H9 (cell line): ENCODE results near the gene GZMH. TPM values are rescaled to one million over a fixed set of nuclear protein-coding genes. Genes with fewer than 3 reads are reported as not detected.

Experiments used
- DNase-seq: peaks from one replicate; pipeline ENCODE4 v3.0.0-alpha.2; 2017
- H2AFZ ChIP-seq: one replicate; pipeline ENCODE4 v1.6.1; 2013; ENCODE audit warnings: mild to moderate bottlenecking, low read length, control low read depth, moderate library complexity
- H2AK5ac ChIP-seq: 2 replicates; pipeline ENCODE4 v1.6.1; 2013; ENCODE audit warnings: low read length, control low read depth, mixed read lengths; ENCODE audit not compliant: insufficient read length
- H2BK120ac ChIP-seq: one replicate; pipeline ENCODE4 v1.6.1; 2013; ENCODE audit warnings: low read depth, mild to moderate bottlenecking, low read length, control low read depth, inconsistent platforms; ENCODE audit not compliant: poor library complexity, severe bottlenecking
- H2BK12ac ChIP-seq: 2 replicates; pipeline ENCODE4 v1.6.1; 2013; ENCODE audit warnings: low read length, control low read depth, mixed read lengths, low read depth; ENCODE audit not compliant: insufficient read length
- H2BK15ac ChIP-seq: 2 replicates; pipeline ENCODE4 v1.6.1; 2013; ENCODE audit warnings: low read depth, low read length, control low read depth
- H2BK20ac ChIP-seq: one replicate; pipeline ENCODE4 v1.6.1; 2013; ENCODE audit warnings: low read depth, mild to moderate bottlenecking, low read length, control low read depth, inconsistent platforms; ENCODE audit not compliant: poor library complexity, severe bottlenecking
- H2BK5ac ChIP-seq: 2 replicates; pipeline ENCODE4 v1.6.1; 2013; ENCODE audit warnings: low read length, control low read depth, mixed read lengths; ENCODE audit not compliant: insufficient read length
- H3K14ac ChIP-seq: 2 replicates; pipeline ENCODE4 v1.6.1; 2013; ENCODE audit warnings: low read length, control low read depth; ENCODE audit not compliant: insufficient read depth
- H3K18ac ChIP-seq: 2 replicates; pipeline ENCODE4 v1.6.1; 2013; ENCODE audit warnings: low read depth, mild to moderate bottlenecking, mixed read lengths, low read length, control low read depth; ENCODE audit not compliant: insufficient read length
- H3K23ac ChIP-seq: 2 replicates; pipeline ENCODE4 v1.6.1; 2013; ENCODE audit warnings: low read length, control low read depth, mixed read lengths, low read depth; ENCODE audit not compliant: insufficient read length
- H3K23me2 ChIP-seq: 2 replicates; pipeline ENCODE4 v1.6.1; 2013; ENCODE audit warnings: low read depth, mild to moderate bottlenecking, mixed read lengths, low read length, control low read depth; ENCODE audit not compliant: insufficient read length, poor library complexity, severe bottlenecking
- H3K27ac ChIP-seq: 2 replicates; pipeline ENCODE4 v1.5.1; 2013; ENCODE audit warnings: low read length, control low read depth, mixed read lengths, low read depth; ENCODE audit not compliant: insufficient read length
- H3K27me3 ChIP-seq: 2 replicates; pipeline ENCODE4 v1.6.1; 2013; ENCODE audit warnings: low read length, control low read depth, inconsistent platforms; ENCODE audit not compliant: insufficient read depth
- H3K4ac ChIP-seq: 2 replicates; pipeline ENCODE4 v1.6.1; 2013; ENCODE audit warnings: low read depth, mild to moderate bottlenecking, control low read depth, inconsistent platforms, low read length, moderate library complexity
- H3K4me1 ChIP-seq: 2 replicates; pipeline ENCODE4 v1.6.1; 2013; ENCODE audit warnings: low read length, control low read depth, inconsistent platforms; ENCODE audit not compliant: insufficient read depth
- H3K4me2 ChIP-seq: 2 replicates; pipeline ENCODE4 v1.6.1; 2013; ENCODE audit warnings: low read length, control low read depth, mixed read lengths; ENCODE audit not compliant: insufficient read length, insufficient read depth
- H3K56ac ChIP-seq: 2 replicates; pipeline ENCODE4 v1.6.1; 2013; ENCODE audit warnings: low read depth, mild to moderate bottlenecking, mixed read lengths, low read length, control low read depth; ENCODE audit not compliant: insufficient read length
- H3K79me1 ChIP-seq: 2 replicates; pipeline ENCODE4 v1.6.1; 2013; ENCODE audit warnings: low read depth, mild to moderate bottlenecking, moderate library complexity, low read length, control low read depth, inconsistent platforms; ENCODE audit not compliant: insufficient read depth, poor library complexity, severe bottlenecking
- H3K79me2 ChIP-seq: 2 replicates; pipeline ENCODE4 v1.6.1; 2013; ENCODE audit warnings: low read length, control low read depth, inconsistent platforms; ENCODE audit not compliant: insufficient read depth
- H3K9ac ChIP-seq: 2 replicates; pipeline ENCODE4 v1.6.1; 2013; ENCODE audit warnings: low read length, control low read depth, mixed read lengths; ENCODE audit not compliant: insufficient read length; ENCODE audit errors: extremely low read depth
- H3K9me3 ChIP-seq: one replicate; pipeline ENCODE4 v1.6.1; 2013; ENCODE audit warnings: low read depth, low read length, inconsistent platforms; ENCODE audit not compliant: control insufficient read depth
- H3T11ph ChIP-seq: one replicate; pipeline ENCODE4 v1.6.1; 2013; ENCODE audit warnings: mild to moderate bottlenecking, low read length, control low read depth, inconsistent platforms
- H4K20me1 ChIP-seq: one replicate; pipeline ENCODE4 v1.6.1; 2013; ENCODE audit not compliant: control insufficient read depth, insufficient read length, insufficient read depth
- H4K5ac ChIP-seq: 2 replicates; pipeline ENCODE4 v1.6.1; 2013; ENCODE audit warnings: low read depth, mild to moderate bottlenecking, mixed read lengths, low read length, control low read depth; ENCODE audit not compliant: insufficient read length
- H4K8ac ChIP-seq: replicated peaks from 2 replicates; pipeline ENCODE4 v1.6.1; 2013; ENCODE audit warnings: low read length, control low read depth, mixed read lengths, low read depth; ENCODE audit not compliant: insufficient read length
- H4K91ac ChIP-seq: 2 replicates; pipeline ENCODE4 v1.6.1; 2013; ENCODE audit warnings: low read depth, mild to moderate bottlenecking, moderate library complexity, mixed read lengths, low read length, control low read depth; ENCODE audit not compliant: insufficient read length
- H3K27ac Mint-ChIP-seq, 3 experiments: 2 replicates in 2 of 3; 3 replicates in 1 of 3; pipeline ENCODE4 v1.8.0; 2020 to 2021; ENCODE audit warnings: mixed read lengths in 3 of 3, mild to moderate bottlenecking in 1 of 3, moderate library complexity in 1 of 3
- H3K27me3 Mint-ChIP-seq: 2 replicates; pipeline ENCODE4 v1.8.0; 2021; ENCODE audit warnings: low read depth, mild to moderate bottlenecking, moderate library complexity, mixed read lengths
- H3K36me3 Mint-ChIP-seq, 3 experiments: 2 replicates in 2 of 3; 3 replicates in 1 of 3; pipeline ENCODE4 v1.8.0; 2020 to 2021; ENCODE audit warnings: low read depth in 3 of 3, mixed read lengths in 3 of 3; ENCODE audit not compliant: insufficient read depth in 1 of 3
- H3K4me1 Mint-ChIP-seq, 2 experiments: 2 replicates each; pipeline ENCODE4 v1.8.0; 2020; ENCODE audit warnings: mixed read lengths in 2 of 2
- H3K4me3 Mint-ChIP-seq, 2 experiments: 2 replicates in 1 of 2; 3 replicates in 1 of 2; pipeline ENCODE4 v1.8.0; 2020 to 2021; ENCODE audit warnings: mild to moderate bottlenecking in 2 of 2, mixed read lengths in 2 of 2, moderate library complexity in 1 of 2
- H3K9me3 Mint-ChIP-seq, 2 experiments: 2 replicates in 1 of 2; 3 replicates in 1 of 2; pipeline ENCODE4 v1.8.0; 2020; ENCODE audit warnings: mild to moderate bottlenecking in 2 of 2, mixed read lengths in 2 of 2, moderate library complexity in 1 of 2
- WGBS: extraction: QIAGEN DNeasy Blood & Tissue Kit; methylation state at CpG from one replicate; pipeline ENCODE4 v1.1.7; 2013; ENCODE audit warnings: missing lambda C conversion rate, low lambda C conversion rate, mixed read lengths; ENCODE audit not compliant: insufficient read length; ENCODE audit errors: extremely low coverage; 5-methylcytosine and 5-hydroxymethylcytosine counted together
- total RNA-seq: library from RNA; stranded (reverse); gene quantifications from 2 replicates; pipeline ENCODE4 v1.2.1, GENCODE V29; 2021
- TF ChIP-seq, protein P1 (sequence below): fragments of 200-600 bp; sonication (generic); conservative IDR thresholded peaks from 3 replicates; pipeline ENCODE4 v1.8.0; 2021; ENCODE audit warnings: antibody characterized with exemption, mild to moderate bottlenecking

GZMH gene
- total RNA-seq, 1 experiment from 2014 or later = not detected

DNA sequence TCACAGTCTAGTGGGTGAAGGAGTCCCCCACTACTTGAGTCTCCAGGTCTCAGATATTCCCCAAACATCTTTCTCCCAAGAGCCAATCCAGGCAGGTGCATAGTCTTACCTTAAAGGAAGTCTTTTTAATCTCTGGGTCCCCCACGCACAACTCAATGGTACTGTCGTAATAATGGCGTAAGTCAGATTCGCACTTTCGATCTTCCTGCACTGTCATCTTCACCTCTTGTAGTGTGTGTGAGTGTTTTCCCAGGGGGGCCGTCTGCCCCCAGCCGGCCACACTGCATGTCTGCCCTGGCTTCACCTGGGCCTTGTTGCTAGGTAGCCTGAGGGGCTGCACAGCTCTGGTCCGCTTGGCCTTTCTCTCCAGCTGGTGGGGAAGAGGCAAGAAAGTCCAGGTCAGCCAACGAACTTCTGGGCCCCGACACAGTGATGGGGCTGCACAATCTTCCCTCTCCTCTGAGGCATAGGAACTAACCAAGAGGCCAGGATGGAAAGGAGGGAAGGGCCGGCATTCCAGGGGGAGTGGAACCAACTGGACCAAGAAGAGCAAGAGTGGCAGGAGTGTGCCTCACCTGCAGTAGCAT is 22.4 kb upstream of the GZMH start:
- Mint-ChIP-seq H3K4me1 (no peaks in the 10 kb centered on the region), H3K9me3 (peaks cover 4 to 83% of the 10 kb centered on the region in 2 experiments; a peak in 3 of 5 replicates), H3K27ac (no peak overlapping the region), H3K36me3 (peaks cover 0 to 23% (median 7%) of the 10 kb centered on the region in 3 experiments; a peak in 4 of 7 replicates), H3K27me3 (peaks cover 6% of the 10 kb centered on the region), H3K4me3 (no peak overlapping the region)
- Histone ChIP-seq H2BK120ac (no peak overlapping the region), H3K9me3 (no peaks in the 10 kb centered on the region), H2BK15ac (no peak overlapping the region), H3K79me2 (no peaks in the 10 kb centered on the region), H2BK12ac (no peak overlapping the region), H4K5ac (no peak overlapping the region), H3K4ac (no peak overlapping the region), H3K27me3 (no peaks in the 10 kb centered on the region), H4K20me1 (no peaks in the 10 kb centered on the region), H3K14ac (no peak overlapping the region), H3K4me1 (no peaks in the 10 kb centered on the region), H4K8ac (no peak overlapping the region), H3K23me2 (no peaks in the 10 kb centered on the region), H3K9ac (no peak overlapping the region), H3K79me1 (no peaks in the 10 kb centered on the region), H2BK5ac (no peak overlapping the region), H3K23ac (no peak overlapping the region), H3K18ac (no peak overlapping the region), H2BK20ac (no peak overlapping the region), H3K27ac (no peak overlapping the region), H2AK5ac (no peak overlapping the region), H3K56ac (no peak overlapping the region), H2AFZ (no peak overlapping the region), H4K91ac (no peak overlapping the region), H3T11ph (no peak overlapping the region), H3K4me2 (no peak overlapping the region)
- TF ChIP-seq, protein P1, sequence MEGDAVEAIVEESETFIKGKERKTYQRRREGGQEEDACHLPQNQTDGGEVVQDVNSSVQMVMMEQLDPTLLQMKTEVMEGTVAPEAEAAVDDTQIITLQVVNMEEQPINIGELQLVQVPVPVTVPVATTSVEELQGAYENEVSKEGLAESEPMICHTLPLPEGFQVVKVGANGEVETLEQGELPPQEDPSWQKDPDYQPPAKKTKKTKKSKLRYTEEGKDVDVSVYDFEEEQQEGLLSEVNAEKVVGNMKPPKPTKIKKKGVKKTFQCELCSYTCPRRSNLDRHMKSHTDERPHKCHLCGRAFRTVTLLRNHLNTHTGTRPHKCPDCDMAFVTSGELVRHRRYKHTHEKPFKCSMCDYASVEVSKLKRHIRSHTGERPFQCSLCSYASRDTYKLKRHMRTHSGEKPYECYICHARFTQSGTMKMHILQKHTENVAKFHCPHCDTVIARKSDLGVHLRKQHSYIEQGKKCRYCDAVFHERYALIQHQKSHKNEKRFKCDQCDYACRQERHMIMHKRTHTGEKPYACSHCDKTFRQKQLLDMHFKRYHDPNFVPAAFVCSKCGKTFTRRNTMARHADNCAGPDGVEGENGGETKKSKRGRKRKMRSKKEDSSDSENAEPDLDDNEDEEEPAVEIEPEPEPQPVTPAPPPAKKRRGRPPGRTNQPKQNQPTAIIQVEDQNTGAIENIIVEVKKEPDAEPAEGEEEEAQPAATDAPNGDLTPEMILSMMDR = no peak
- DNase-seq = no peak
- no CpG with 5 or more reads among the region's 11 CpGs for WGBS
